Neural cell (in vitro differentiated cells): ENCODE results near the gene MCC. TPM values are rescaled to one million over a fixed set of nuclear protein-coding genes. Genes with fewer than 3 reads are reported as not detected.

ENCODE experiments used
- H2AFZ ChIP-seq: fragments of 200-600, 300-800 bp; sonication (generic), shearing (Covaris generic); 2 replicates; pipeline ENCODE4 v1.6.0; 2014; ENCODE audit warnings: low read depth, mild to moderate bottlenecking, antibody characterized with exemption, low read length, moderate library complexity
- H3F3A ChIP-seq: fragments of 200-600 bp; shearing (Covaris generic); 2 replicates; pipeline ENCODE4 v1.6.1; 2016; ENCODE audit warnings: mild to moderate bottlenecking, moderate library complexity, mixed read lengths, antibody characterized with exemption, low read length; ENCODE audit not compliant: insufficient read depth, poor library complexity, severe bottlenecking
- H3K27ac ChIP-seq: fragments of 200-600, 300-800 bp; sonication (generic), shearing (Covaris generic); 2 replicates; pipeline ENCODE4 v1.5.1; 2014; ENCODE audit warnings: mild to moderate bottlenecking, low read length, moderate library complexity
- H3K27me3 ChIP-seq: fragments of 300-800, 200-600 bp; sonication (generic), shearing (Covaris generic); 2 replicates; pipeline ENCODE4 v1.6.0; 2014; ENCODE audit warnings: mild to moderate bottlenecking, low read depth, low read length, moderate library complexity; ENCODE audit not compliant: insufficient read depth
- H3K36me3 ChIP-seq: fragments of 300-800, 200-600 bp; sonication (generic), shearing (Covaris generic); 2 replicates; pipeline ENCODE4 v1.5.1; 2014; ENCODE audit warnings: mild to moderate bottlenecking, antibody characterized with exemption, low read length, moderate library complexity; ENCODE audit not compliant: insufficient read depth
- H3K4me2 ChIP-seq: fragments of 300-800, 200-600 bp; sonication (generic), shearing (Covaris generic); 2 replicates; pipeline ENCODE4 v1.6.0; 2014; ENCODE audit warnings: mild to moderate bottlenecking, low read length
- H3K4me3 ChIP-seq: fragments of 300-800, 200-600 bp; sonication (generic), shearing (Covaris generic); 2 replicates; pipeline ENCODE4 v1.5.1; 2014; ENCODE audit warnings: mild to moderate bottlenecking, low read length, moderate library complexity
- H3K79me2 ChIP-seq: fragments of 200-600 bp; shearing (Covaris generic); replicated peaks from 2 replicates; pipeline ENCODE4 v1.6.0; 2014; ENCODE audit warnings: mild to moderate bottlenecking, low read length, moderate library complexity; ENCODE audit not compliant: insufficient read depth
- H3K9ac ChIP-seq: fragments of 300-800, 200-600 bp; sonication (generic), shearing (Covaris generic); 2 replicates; pipeline ENCODE4 v1.6.1; 2016; ENCODE audit warnings: mild to moderate bottlenecking, low read length, mixed read lengths
- H3K9me2 ChIP-seq: fragments of 200-600 bp; shearing (Covaris generic); 2 replicates; pipeline ENCODE4 v1.6.1; 2016; ENCODE audit warnings: mild to moderate bottlenecking, low read length, mixed read lengths; ENCODE audit not compliant: insufficient read depth
- H3K9me3 ChIP-seq: fragments of 200-600, 300-800 bp; sonication (generic), shearing (Covaris generic); 2 replicates; pipeline ENCODE4 v1.6.1; 2016; ENCODE audit warnings: mild to moderate bottlenecking, mixed run types, low read length, moderate library complexity, mixed read lengths
- H4K20me1 ChIP-seq: fragments of 200-600 bp; shearing (Covaris generic); 2 replicates; pipeline ENCODE4 v1.6.1; 2016; ENCODE audit warnings: mild to moderate bottlenecking, mixed run types; ENCODE audit not compliant: insufficient read depth
- CTCF ChIP-seq: fragments of 450-650 bp; IDR thresholded peaks from 2 replicates; pipeline ENCODE4 v1.5.1; 2014; ENCODE audit warnings: antibody characterized with exemption, mild to moderate bottlenecking, moderate library complexity; ENCODE audit not compliant: poor library complexity, severe bottlenecking
- EP300 ChIP-seq: fragments of 450-650 bp; conservative IDR thresholded peaks from 2 replicates; pipeline ENCODE4 v1.6.1; 2014; ENCODE audit warnings: antibody characterized with exemption, mild to moderate bottlenecking, moderate library complexity; ENCODE audit not compliant: poor library complexity, severe bottlenecking
- EZH2 ChIP-seq: fragments of 200-600, 300-800 bp; shearing (Covaris generic), sonication (generic); IDR thresholded peaks from 2 replicates; pipeline ENCODE4 v1.6.1; 2014; ENCODE audit warnings: antibody characterized with exemption, low read length, borderline replicate concordance, mild to moderate bottlenecking; ENCODE audit not compliant: insufficient read depth, poor library complexity, severe bottlenecking
- MXI1 ChIP-seq: fragments of 450-650 bp; conservative IDR thresholded peaks from 2 replicates; pipeline ENCODE4 v1.6.1; 2014; ENCODE audit warnings: antibody characterized with exemption, mild to moderate bottlenecking; ENCODE audit not compliant: poor library complexity, severe bottlenecking
- POLR2AphosphoS5 ChIP-seq: IDR thresholded peaks from 2 replicates; pipeline ENCODE4 v1.6.1; 2012
- RAD21 ChIP-seq: fragments of 450-650 bp; conservative IDR thresholded peaks from 2 replicates; pipeline ENCODE4 v1.6.1; 2014; ENCODE audit warnings: antibody characterized with exemption, mild to moderate bottlenecking, moderate library complexity
- SMC3 ChIP-seq: fragments of 450-650 bp; conservative IDR thresholded peaks from 2 replicates; pipeline ENCODE4 v1.6.1; 2014; ENCODE audit warnings: antibody characterized with exemption, mild to moderate bottlenecking, moderate library complexity; ENCODE audit not compliant: poor library complexity
- TAF1 ChIP-seq: IDR thresholded peaks from 2 replicates; pipeline ENCODE4 v1.6.1; 2012; ENCODE audit warnings: low read depth
- polyA plus RNA-seq: library from polyadenylated mRNA; depleted of rRNA; stranded (reverse); fragments of >200 nt; gene quantifications from 2 replicates; pipeline ENCODE4 v1.2.3, GENCODE V29; 2014
- TF ChIP-seq, protein P1 (sequence below): IDR thresholded peaks from 2 replicates; pipeline ENCODE4 v1.6.1; 2012; ENCODE audit warnings: borderline replicate concordance

Gene MCC
- polyA plus RNA-seq, 1 donor from 2014 or later = 2.2 TPM

DNA sequence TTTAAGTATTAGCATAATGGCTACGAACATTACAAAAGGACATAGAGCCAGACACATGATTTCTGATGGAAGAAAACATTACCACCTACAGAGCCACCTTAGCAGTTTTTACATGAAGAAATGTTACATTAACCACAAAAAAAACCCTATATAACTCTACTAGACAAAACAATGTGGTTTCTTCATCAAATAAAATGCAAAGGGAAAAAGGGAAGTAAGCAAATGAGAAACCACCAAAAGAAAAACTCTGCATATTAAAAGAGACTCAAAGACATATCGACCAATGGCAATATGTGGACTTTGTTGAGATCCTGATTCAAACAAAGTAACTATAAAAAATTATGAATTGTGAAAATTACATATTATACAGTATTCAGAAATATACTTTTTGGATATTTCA, 186.1 kb downstream of the MCC start:
- TF ChIP-seq EZH2 = no peak
- no peak for TF ChIP-seq MXI1
- no peak for TF ChIP-seq POLR2AphosphoS5
- no peak for TF ChIP-seq CTCF
- no peak for TF ChIP-seq RAD21
- TF ChIP-seq SMC3 = no peak
- no peak for TF ChIP-seq TAF1
- H3K9me2 ChIP-seq = no peaks in the 10 kb centered on the region
- H3K36me3 ChIP-seq = no peaks in the 10 kb centered on the region
- no peak overlapping the region for H2AFZ ChIP-seq
- no peak overlapping the region for H3K4me3 ChIP-seq
- no peaks in the 10 kb centered on the region for H4K20me1 ChIP-seq
- H3K79me2 ChIP-seq = no peaks in the 10 kb centered on the region
- no peak overlapping the region for H3K4me2 ChIP-seq
- no peaks in the 10 kb centered on the region for H3K27me3 ChIP-seq
- no peak overlapping the region for H3K9ac ChIP-seq
- no peaks in the 10 kb centered on the region for H3F3A ChIP-seq
- H3K27ac ChIP-seq = no peak overlapping the region
- H3K9me3 ChIP-seq = no peaks in the 10 kb centered on the region

- no peaks in the 10 kb centered on the region for H4K20me1 ChIP-seq
- no peaks in the 10 kb centered on the region for H3K79me2 ChIP-seq
These were observed 188.7 kb downstream of the MCC start for GRCh38 chr5:113299591-113299990.

More at GRCh38 chr5:113299591-113299990, 188.7 kb downstream of the MCC start:
- H3K27ac ChIP-seq = no peak overlapping the region
- peaks cover 12% of the 10 kb centered on the region for H3K27me3 ChIP-seq
- no peaks in the 10 kb centered on the region for H3K9me3 ChIP-seq
- no peaks in the 10 kb centered on the region for H3K9me2 ChIP-seq
- H3K36me3 ChIP-seq = no peaks in the 10 kb centered on the region
- H3K4me2 ChIP-seq = no peak overlapping the region
- no peak overlapping the region for H2AFZ ChIP-seq
- no peaks in the 10 kb centered on the region for H3F3A ChIP-seq
- no peak overlapping the region for H3K9ac ChIP-seq
- no peak overlapping the region for H3K4me3 ChIP-seq
- no peak for TF ChIP-seq SMC3
- no peak for TF ChIP-seq RAD21
- no peak for TF ChIP-seq EZH2
- no peak for TF ChIP-seq CTCF
- TF ChIP-seq EP300 = no peak
- TF ChIP-seq POLR2AphosphoS5 = no peak
- TF ChIP-seq TAF1 = no peak
- TF ChIP-seq, protein P1, sequence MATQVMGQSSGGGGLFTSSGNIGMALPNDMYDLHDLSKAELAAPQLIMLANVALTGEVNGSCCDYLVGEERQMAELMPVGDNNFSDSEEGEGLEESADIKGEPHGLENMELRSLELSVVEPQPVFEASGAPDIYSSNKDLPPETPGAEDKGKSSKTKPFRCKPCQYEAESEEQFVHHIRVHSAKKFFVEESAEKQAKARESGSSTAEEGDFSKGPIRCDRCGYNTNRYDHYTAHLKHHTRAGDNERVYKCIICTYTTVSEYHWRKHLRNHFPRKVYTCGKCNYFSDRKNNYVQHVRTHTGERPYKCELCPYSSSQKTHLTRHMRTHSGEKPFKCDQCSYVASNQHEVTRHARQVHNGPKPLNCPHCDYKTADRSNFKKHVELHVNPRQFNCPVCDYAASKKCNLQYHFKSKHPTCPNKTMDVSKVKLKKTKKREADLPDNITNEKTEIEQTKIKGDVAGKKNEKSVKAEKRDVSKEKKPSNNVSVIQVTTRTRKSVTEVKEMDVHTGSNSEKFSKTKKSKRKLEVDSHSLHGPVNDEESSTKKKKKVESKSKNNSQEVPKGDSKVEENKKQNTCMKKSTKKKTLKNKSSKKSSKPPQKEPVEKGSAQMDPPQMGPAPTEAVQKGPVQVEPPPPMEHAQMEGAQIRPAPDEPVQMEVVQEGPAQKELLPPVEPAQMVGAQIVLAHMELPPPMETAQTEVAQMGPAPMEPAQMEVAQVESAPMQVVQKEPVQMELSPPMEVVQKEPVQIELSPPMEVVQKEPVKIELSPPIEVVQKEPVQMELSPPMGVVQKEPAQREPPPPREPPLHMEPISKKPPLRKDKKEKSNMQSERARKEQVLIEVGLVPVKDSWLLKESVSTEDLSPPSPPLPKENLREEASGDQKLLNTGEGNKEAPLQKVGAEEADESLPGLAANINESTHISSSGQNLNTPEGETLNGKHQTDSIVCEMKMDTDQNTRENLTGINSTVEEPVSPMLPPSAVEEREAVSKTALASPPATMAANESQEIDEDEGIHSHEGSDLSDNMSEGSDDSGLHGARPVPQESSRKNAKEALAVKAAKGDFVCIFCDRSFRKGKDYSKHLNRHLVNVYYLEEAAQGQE = no peak
- no peak for TF ChIP-seq MXI1
